ENCODE data around the gene FAM170B.

Gene FAM170B

DNA sequence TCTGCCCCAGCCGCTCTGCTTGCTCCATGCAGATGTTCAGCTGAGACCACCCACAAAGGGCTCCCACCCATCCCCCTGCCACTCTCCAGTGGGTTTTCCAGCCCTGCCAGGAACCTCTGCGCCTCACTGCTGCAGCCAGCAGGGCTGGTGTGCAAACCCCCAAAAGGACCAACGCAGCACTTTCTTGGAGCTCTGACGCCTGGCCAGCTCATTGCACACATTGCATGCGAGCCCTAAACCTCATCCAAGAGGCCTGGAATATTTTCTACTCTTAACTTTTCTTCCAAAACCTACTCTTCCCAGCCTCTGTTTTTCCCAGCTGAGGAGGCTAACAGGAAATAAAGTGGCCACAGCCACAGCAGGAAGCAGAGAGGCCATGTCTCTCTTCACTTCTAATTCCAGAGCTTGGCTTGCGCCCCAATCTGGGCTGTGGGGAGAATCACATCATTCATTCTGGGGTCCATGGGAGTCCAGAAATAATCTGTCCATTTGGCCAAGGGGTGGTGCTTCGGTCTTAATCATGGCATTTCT lies 4.6 kb upstream of the FAM170B start:
- Histone ChIP-seq H3K79me2 (ENCODE audit: control insufficient read depth, low read length) (no peaks in the 10 kb centered on the region), H3K9me3 (ENCODE audit: control insufficient read depth, insufficient read depth, low read length) (peaks cover 12% of the 10 kb centered on the region; the same call in 1 of the 2 replicates), H3K9me2 (replicated peaks; ENCODE audit: control insufficient read depth, low read length) (no peaks in the 10 kb centered on the region), H3F3A (ENCODE audit: control insufficient read depth, insufficient read depth) (no peaks in the 10 kb centered on the region), H3K36me3 (ENCODE audit: control insufficient read depth, low read length) (no peaks in the 10 kb centered on the region), H3K4me1 (ENCODE audit: control insufficient read depth, low read length) (peaks cover 28% of the 10 kb centered on the region), H4K20me1 (ENCODE audit: control insufficient read depth, insufficient read depth, low read depth, low read length) (no peaks in the 10 kb centered on the region), H3K4me2 (ENCODE audit: low read length) (no peak overlapping the region), H3K27ac (ENCODE audit: low read depth, low read length) (no peak overlapping the region), H3K4me3 (ENCODE audit: low read length) (no peak overlapping the region), H3K27me3 (ENCODE audit: control insufficient read depth, low read length) (no peaks in the 10 kb centered on the region; the same call in 1 of the 2 replicates)
- TF ChIP-seq, protein P1, sequence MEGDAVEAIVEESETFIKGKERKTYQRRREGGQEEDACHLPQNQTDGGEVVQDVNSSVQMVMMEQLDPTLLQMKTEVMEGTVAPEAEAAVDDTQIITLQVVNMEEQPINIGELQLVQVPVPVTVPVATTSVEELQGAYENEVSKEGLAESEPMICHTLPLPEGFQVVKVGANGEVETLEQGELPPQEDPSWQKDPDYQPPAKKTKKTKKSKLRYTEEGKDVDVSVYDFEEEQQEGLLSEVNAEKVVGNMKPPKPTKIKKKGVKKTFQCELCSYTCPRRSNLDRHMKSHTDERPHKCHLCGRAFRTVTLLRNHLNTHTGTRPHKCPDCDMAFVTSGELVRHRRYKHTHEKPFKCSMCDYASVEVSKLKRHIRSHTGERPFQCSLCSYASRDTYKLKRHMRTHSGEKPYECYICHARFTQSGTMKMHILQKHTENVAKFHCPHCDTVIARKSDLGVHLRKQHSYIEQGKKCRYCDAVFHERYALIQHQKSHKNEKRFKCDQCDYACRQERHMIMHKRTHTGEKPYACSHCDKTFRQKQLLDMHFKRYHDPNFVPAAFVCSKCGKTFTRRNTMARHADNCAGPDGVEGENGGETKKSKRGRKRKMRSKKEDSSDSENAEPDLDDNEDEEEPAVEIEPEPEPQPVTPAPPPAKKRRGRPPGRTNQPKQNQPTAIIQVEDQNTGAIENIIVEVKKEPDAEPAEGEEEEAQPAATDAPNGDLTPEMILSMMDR (IDR thresholded peaks at IDR 0.05; ENCODE audit: low read depth, low read length, poor library complexity, severe bottlenecking) = no peak
- TF ChIP-seq EZH2phosphoT487 (IDR thresholded peaks at IDR 0.05; ENCODE audit: borderline replicate concordance, low read length) = no peak

DNA sequence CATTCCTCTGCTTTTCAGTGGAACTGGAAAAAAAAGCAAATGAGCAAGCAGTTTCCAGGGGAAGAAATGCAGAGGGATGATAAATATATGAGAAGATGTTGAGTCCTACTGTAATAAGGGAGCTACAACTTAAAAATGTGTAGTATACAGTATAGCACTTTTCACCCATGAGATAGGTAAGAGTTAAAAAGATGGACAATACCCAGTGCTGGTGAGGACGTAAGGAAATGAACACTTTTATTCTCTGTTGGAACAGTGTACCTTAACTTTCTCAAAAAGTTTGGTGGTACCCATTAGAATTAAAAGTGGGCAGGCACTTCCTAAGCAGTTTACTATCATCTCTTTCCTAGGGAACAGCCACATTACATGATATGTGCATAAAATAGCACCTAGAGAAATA lies 2.7 kb upstream of the FAM170B start:
- Histone ChIP-seq H3K4me3 (ENCODE audit: low read length) (peak overlapping the region; percentile 38), H3K9me3 (ENCODE audit: control insufficient read depth, insufficient read depth, low read length) (peaks cover 12% of the 10 kb centered on the region; the same call in 1 of the 2 replicates), H4K20me1 (ENCODE audit: control insufficient read depth, insufficient read depth, low read depth, low read length) (no peaks in the 10 kb centered on the region), H3F3A (ENCODE audit: control insufficient read depth, insufficient read depth) (no peaks in the 10 kb centered on the region), H3K27ac (ENCODE audit: low read depth, low read length) (peak overlapping the region; percentile 59), H3K4me2 (ENCODE audit: low read length) (peak overlapping the region; percentile 51; the same call in 1 of the 2 replicates), H3K36me3 (ENCODE audit: control insufficient read depth, low read length) (no peaks in the 10 kb centered on the region), H3K79me2 (ENCODE audit: control insufficient read depth, low read length) (no peaks in the 10 kb centered on the region), H3K27me3 (ENCODE audit: control insufficient read depth, low read length) (no peaks in the 10 kb centered on the region), H3K9me2 (replicated peaks; ENCODE audit: control insufficient read depth, low read length) (no peaks in the 10 kb centered on the region), H3K4me1 (ENCODE audit: control insufficient read depth, low read length) (peaks cover 28% of the 10 kb centered on the region)
- TF ChIP-seq, protein P1 (IDR thresholded peaks at IDR 0.05; ENCODE audit: low read depth, low read length, poor library complexity, severe bottlenecking) = no peak
- TF ChIP-seq EZH2phosphoT487 (IDR thresholded peaks at IDR 0.05; ENCODE audit: borderline replicate concordance, low read length) = no peak

GRCh38 chr10:49135575-49136313 lies 1.9 kb upstream of the FAM170B start:
- peak overlapping the region; percentile 59 for H3K27ac ChIP-seq (ENCODE audit: low read depth, low read length)

More at GRCh38 chr10:49135575-49136313, 1.9 kb upstream of the FAM170B start:
- TF ChIP-seq, protein P1 (IDR thresholded peaks at IDR 0.05; ENCODE audit: low read depth, low read length, poor library complexity, severe bottlenecking) = no peak
- TF ChIP-seq EZH2phosphoT487 (IDR thresholded peaks at IDR 0.05; ENCODE audit: borderline replicate concordance, low read length) = no peak
- H3K27me3 ChIP-seq (ENCODE audit: control insufficient read depth, low read length) = no peaks in the 10 kb centered on the region
- no peaks in the 10 kb centered on the region for H3F3A ChIP-seq (ENCODE audit: control insufficient read depth, insufficient read depth)
- H3K9me3 ChIP-seq (ENCODE audit: control insufficient read depth, insufficient read depth, low read length) = peaks cover 12% of the 10 kb centered on the region; the same call in 1 of the 2 replicates
- no peaks in the 10 kb centered on the region for H3K36me3 ChIP-seq (ENCODE audit: control insufficient read depth, low read length)
- no peaks in the 10 kb centered on the region for H3K79me2 ChIP-seq (ENCODE audit: control insufficient read depth, low read length)
- peaks cover 28% of the 10 kb centered on the region for H3K4me1 ChIP-seq (ENCODE audit: control insufficient read depth, low read length)
- no peaks in the 10 kb centered on the region for H3K9me2 ChIP-seq (replicated peaks; ENCODE audit: control insufficient read depth, low read length)
- H3K4me2 ChIP-seq (ENCODE audit: low read length) = peak overlapping the region; percentile 51
- H4K20me1 ChIP-seq (ENCODE audit: control insufficient read depth, insufficient read depth, low read depth, low read length) = no peaks in the 10 kb centered on the region
- H3K4me3 ChIP-seq (ENCODE audit: low read length) = peak overlapping the region; percentile 38
